Fibroblast of villous mesenchyme (primary cell): ENCODE measurements around the gene PIK3CB. TPM values are rescaled to one million over a fixed set of nuclear protein-coding genes. Genes with fewer than 3 reads are reported as not detected.

Experiments
- DNase-seq: peaks from one replicate; pipeline ENCODE4 v3.0.0-alpha.2; 2010; ENCODE audit warnings: low read depth
- H3K4me3 ChIP-seq: 2 replicates; pipeline ENCODE4 v1.5.1; 2011; ENCODE audit warnings: low read depth, mild to moderate bottlenecking, low read length
- CTCF ChIP-seq: IDR thresholded peaks from 2 replicates; pipeline ENCODE4 v1.5.1; 2012; ENCODE audit warnings: low read depth, mild to moderate bottlenecking, low read length; ENCODE audit not compliant: insufficient read depth
- total RNA-seq: library from RNA; depleted of rRNA; stranded (reverse); fragments of >200 nt; gene quantifications from 2 replicates; pipeline ENCODE4 v1.2.3, GENCODE V29; 2012

The PIK3CB gene
- total RNA-seq, 1 donor, result 9.9 TPM

DNA sequence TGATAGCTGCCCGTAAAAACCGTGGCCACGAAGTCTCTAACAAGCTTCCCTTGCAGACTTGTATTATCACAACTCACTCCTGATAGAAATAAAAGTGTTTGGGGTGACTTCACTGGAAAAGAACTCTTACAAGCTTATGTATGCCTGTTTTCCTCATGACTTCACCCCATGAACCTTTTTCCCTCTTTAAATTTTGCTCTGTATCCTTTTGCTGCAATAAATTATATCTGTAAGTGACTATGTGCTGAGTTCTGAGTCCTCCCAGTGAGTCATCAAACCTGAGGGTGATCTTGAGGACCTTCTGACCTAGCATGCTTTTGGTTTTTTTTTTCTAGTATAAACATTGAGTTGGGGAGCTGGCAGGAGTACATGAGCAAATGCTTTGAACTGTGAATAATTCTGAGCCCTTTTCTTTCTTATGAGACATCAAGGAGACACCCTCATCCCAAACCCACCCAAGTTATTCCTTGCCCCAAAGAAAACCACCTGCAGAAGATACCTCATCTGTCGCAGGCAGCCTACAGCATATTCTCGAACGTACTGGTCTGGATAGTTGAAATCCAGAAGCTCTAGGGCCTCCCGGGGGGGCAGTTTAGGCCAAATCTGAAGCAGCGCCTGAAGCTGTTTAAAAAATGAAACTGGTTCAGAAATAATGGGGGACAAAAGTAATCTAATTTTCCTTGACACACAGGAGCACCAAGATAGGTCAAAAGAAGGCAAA lies 140.3 kb downstream of the PIK3CB start:
- peak; percentile 98 for DNase-seq
- no peak overlapping the region for H3K4me3 ChIP-seq
- TF ChIP-seq CTCF, result no peak

GRCh38 chr3:138692152-138692551 lies 142.6 kb downstream of the PIK3CB start:
- TF ChIP-seq CTCF, result no peak

DNA sequence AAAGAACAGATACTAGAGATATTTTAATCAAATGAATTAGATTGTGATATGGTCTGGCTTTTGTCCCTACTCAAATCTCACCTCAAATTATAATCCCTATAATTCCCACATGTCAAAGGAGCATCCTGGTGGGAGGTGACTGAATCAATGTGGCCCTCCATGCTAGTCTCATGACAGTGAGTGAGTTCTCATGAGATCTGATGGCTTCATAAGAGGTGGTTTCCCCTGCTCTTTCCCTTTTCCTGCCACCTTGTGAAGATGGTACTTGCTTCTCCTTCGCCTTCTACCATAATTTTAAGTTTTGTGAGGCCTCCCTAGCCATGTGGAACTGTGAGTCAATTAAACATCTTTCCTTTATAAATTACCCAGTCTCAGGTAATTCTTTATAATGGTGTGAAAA lies 143.4 kb downstream of the PIK3CB start:
- H3K4me3 ChIP-seq, result no peak overlapping the region
- TF ChIP-seq CTCF, result no peak
- DNase-seq, result no peak

More at GRCh38 chr3:138692152-138692551, 142.6 kb downstream of the PIK3CB start:
- no peak for DNase-seq
- no peak overlapping the region for H3K4me3 ChIP-seq

DNA sequence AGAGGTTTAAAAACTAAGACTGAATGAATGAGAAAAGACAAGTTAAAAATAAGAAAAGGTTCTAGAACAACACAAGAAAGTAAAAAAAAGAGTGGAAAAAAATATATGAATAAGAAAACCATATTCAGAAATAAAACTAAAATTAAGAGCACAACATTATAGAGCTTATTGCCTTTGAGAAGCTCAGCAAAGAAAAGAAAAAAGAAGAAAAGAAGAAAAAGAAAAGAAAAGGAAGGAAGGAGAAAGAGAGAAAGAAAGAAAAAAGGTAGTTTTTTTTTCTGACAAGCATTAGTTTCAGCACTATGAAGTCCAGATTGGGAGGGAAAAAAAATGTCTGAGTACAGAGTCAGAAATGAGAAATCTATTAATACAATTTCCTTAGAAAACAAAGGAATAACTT lies 144.7 kb downstream of the PIK3CB start:
- H3K4me3 ChIP-seq, result no peak overlapping the region
- no peak for DNase-seq
- no peak for TF ChIP-seq CTCF

- TF ChIP-seq CTCF, result no peak
- DNase-seq, result no peak
- H3K4me3 ChIP-seq, result no peak overlapping the region
Observed at GRCh38 chr3:138688871-138689299, 145.8 kb downstream of the PIK3CB start.

DNA sequence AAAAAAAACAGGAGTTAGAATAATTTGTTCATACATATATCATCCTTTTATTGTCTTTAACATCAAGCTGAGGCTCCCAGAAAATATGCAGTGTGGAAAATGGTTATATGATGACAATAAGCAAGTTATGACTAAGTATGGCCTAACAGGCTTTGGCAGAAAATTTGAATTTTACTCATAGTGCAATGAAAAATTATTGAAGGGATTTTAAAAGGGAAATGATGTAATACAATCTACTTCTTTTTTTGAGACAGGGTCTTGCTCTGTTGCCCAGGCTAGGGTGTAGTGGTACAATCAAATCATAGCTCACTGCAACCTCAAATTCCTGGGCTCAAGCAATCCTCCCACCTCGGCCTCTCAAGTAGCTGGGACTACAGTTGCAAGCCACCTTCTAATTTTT lies 147.5 kb downstream of the PIK3CB start:
- no peak overlapping the region for H3K4me3 ChIP-seq
- DNase-seq, result no peak
- TF ChIP-seq CTCF, result no peak

- no peak overlapping the region for H3K4me3 ChIP-seq
- TF ChIP-seq CTCF, result no peak
- DNase-seq, result peak; percentile 90
Observed at GRCh38 chr3:138686771-138687221, 147.9 kb downstream of the PIK3CB start.
